Renal pelvis (tissue), 12 donors: ENCODE measurements around the gene CREBL2. TPM values are rescaled to one million over a fixed set of nuclear protein-coding genes. Genes with fewer than 3 reads are reported as not detected.
"Not testable (repeated sequence)": the region's sequence is repeated elsewhere in the genome, so short reads cannot be mapped to it uniquely, and the experiment has no call there.

ENCODE experiments used
- DNase-seq: peaks from one replicate; pipeline ENCODE4 v3.0.0-alpha.2; 2013
- long read RNA-seq, 16 experiments: transcript quantifications; one replicate each; lab custom pipeline, GENCODE V29; 2026
- polyA plus RNA-seq, 3 donors: library from polyadenylated mRNA; unstranded; fragments of 120-200 nt; gene quantifications; one replicate each; pipeline ENCODE4 v1.2.1, GENCODE V29; 2013; ENCODE audit not compliant: insufficient read length in 3 of 3

CREBL2 gene, protein sequence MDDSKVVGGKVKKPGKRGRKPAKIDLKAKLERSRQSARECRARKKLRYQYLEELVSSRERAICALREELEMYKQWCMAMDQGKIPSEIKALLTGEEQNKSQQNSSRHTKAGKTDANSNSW
- polyA plus RNA-seq = 10 to 100 TPM; 29.4 to 35.4 (median 31.1) TPM
- long read RNA-seq, donor 1, transcript CREBL2-201 (4 exons, 3,754 nt) = major isoform, 18 of 18 reads
- long read RNA-seq, donor 1, partial matches to known transcripts = 0 of 18 reads
- long read RNA-seq, donor 1, other reads (novel, unspliced or antisense) = 0 of 18 reads
- long read RNA-seq, donor 2, transcript CREBL2-201 (4 exons, 3,754 nt) = major isoform, 16 of 16 reads
- long read RNA-seq, donor 2, partial matches to known transcripts = 0 of 16 reads
- long read RNA-seq, donor 2, other reads (novel, unspliced or antisense) = 0 of 16 reads
- long read RNA-seq, donor 3, transcript CREBL2-201 (4 exons, 3,754 nt) = major isoform, 15 of 15 reads
- long read RNA-seq, donor 3, partial matches to known transcripts = 0 of 15 reads
- long read RNA-seq, donor 3, other reads (novel, unspliced or antisense) = 0 of 15 reads
- long read RNA-seq, donor 4, transcript CREBL2-201 (4 exons, 3,754 nt) = major isoform, 16 of 16 reads
- long read RNA-seq, donor 4, partial matches to known transcripts = 0 of 16 reads
- long read RNA-seq, donor 4, other reads (novel, unspliced or antisense) = 0 of 16 reads
- long read RNA-seq, donor 5, transcript CREBL2-201 (4 exons, 3,754 nt) = major isoform, 6 of 16 reads
- long read RNA-seq, donor 5, partial matches to known transcripts = 10 of 16 reads
- long read RNA-seq, donor 5, other reads (novel, unspliced or antisense) = 0 of 16 reads
- long read RNA-seq, donor 6, transcript CREBL2-201 (4 exons, 3,754 nt) = major isoform, 8 of 8 reads
- long read RNA-seq, donor 6, partial matches to known transcripts = 0 of 8 reads
- long read RNA-seq, donor 6, other reads (novel, unspliced or antisense) = 0 of 8 reads
- long read RNA-seq, donor 7, transcript CREBL2-201 (4 exons, 3,754 nt) = major isoform, 16 of 16 reads
- long read RNA-seq, donor 7, partial matches to known transcripts = 0 of 16 reads
- long read RNA-seq, donor 7, other reads (novel, unspliced or antisense) = 0 of 16 reads
- long read RNA-seq, donor 8, transcript CREBL2-201 (4 exons, 3,754 nt) = major isoform, 8 of 8 reads
- long read RNA-seq, donor 8, partial matches to known transcripts = 0 of 8 reads
- long read RNA-seq, donor 8, other reads (novel, unspliced or antisense) = 0 of 8 reads
- long read RNA-seq, donor 9, transcript CREBL2-201 (4 exons, 3,754 nt) = major isoform, 18 of 18 reads
- long read RNA-seq, donor 9, partial matches to known transcripts = 0 of 18 reads
- long read RNA-seq, donor 9, other reads (novel, unspliced or antisense) = 0 of 18 reads
- long read RNA-seq, donor 10, transcript CREBL2-201 (4 exons, 3,754 nt) = major isoform, 14 of 19 reads
- long read RNA-seq, donor 10, partial matches to known transcripts = 5 of 19 reads
- long read RNA-seq, donor 10, other reads (novel, unspliced or antisense) = 0 of 19 reads
- long read RNA-seq, donor 11, transcript CREBL2-201 (4 exons, 3,754 nt) = major isoform, 13 of 13 reads
- long read RNA-seq, donor 11, partial matches to known transcripts = 0 of 13 reads
- long read RNA-seq, donor 11, other reads (novel, unspliced or antisense) = 0 of 13 reads
- long read RNA-seq, donor 12, transcript CREBL2-201 (4 exons, 3,754 nt) = major isoform, 23 of 23 reads
- long read RNA-seq, donor 12, partial matches to known transcripts = 0 of 23 reads
- long read RNA-seq, donor 12, other reads (novel, unspliced or antisense) = 0 of 23 reads
- long read RNA-seq, donor 13, transcript CREBL2-201 (4 exons, 3,754 nt) = major isoform, 7 of 7 reads
- long read RNA-seq, donor 13, partial matches to known transcripts = 0 of 7 reads
- long read RNA-seq, donor 13, other reads (novel, unspliced or antisense) = 0 of 7 reads
- long read RNA-seq, donor 14 = 0 reads
- long read RNA-seq, donor 15, transcript CREBL2-201 (4 exons, 3,754 nt) = major isoform, 20 of 20 reads
- long read RNA-seq, donor 15, partial matches to known transcripts = 0 of 20 reads
- long read RNA-seq, donor 15, other reads (novel, unspliced or antisense) = 0 of 20 reads
- long read RNA-seq, donor 16, transcript CREBL2-201 (4 exons, 3,754 nt) = major isoform, 14 of 14 reads
- long read RNA-seq, donor 16, partial matches to known transcripts = 0 of 14 reads
- long read RNA-seq, donor 16, other reads (novel, unspliced or antisense) = 0 of 14 reads

DNA sequence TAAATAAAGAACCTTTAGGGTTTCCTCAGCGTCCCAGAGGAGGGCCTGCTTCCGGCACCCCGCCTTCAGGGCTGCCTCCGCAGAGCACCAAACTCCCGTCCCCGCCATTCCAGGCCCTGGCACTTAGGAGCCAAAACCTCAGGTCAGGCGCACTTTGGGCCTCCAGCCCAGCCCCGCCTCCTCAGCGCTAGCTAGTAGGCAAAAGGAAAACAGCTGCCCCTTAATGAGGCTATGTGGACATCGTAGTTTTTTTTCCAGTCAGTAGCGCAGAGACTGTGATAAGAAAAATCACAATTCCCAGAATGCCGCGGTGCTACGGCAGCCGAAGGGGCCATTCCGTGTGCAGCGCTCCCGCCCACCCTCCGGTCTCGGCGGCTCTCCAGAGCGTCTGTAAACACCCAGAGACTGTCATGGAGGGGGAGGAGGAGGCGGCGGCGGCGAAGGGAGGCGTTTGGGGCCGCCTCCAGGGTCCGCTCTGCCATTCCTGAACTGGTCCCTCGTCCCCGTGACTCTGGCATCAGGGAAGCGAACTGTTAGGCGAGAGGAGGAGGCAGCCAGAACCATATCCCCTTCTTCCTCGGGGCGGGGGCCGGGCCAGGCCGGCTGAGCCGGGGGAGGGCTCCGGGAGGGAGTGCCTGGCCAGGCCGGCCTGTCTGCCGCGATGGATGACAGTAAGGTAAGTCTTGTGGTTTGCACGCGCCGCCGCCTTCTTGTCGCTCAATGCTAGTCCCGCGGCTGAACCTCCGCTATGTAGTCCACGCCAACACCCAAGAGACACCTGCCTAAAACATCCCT, at the start of gene CREBL2:
CREBL2 (plus strand) TSS at position 365 of the 795 bp plus-strand sequence; CDS start at position 662, 297 bp downstream.
- DNase-seq = peak; percentile 96

DNA sequence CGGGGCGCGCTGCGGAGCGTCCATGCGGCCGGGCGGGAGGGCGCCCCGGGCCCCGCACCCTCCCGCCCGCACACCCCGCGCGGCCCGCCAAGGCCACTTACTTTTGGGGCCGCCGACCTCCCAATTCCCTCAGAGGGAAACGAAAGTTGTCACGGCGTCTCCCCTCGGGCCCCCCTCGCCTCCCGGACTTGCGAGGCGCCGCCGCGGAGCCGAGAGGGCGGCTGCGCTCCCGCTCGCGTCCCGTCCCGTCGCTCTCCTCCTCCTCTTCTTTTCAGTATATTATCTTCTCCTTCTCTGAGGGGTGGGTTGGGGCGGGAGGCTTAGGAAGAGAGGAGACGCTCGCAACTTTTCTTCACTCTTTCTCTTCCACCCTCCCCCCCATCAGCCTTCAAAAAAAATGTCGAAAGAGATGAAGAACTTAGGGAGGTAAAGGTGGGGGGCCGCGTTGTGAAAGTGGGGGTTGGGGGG, 49.6 kb upstream of the CREBL2 start:
- peak; percentile 26 for DNase-seq

DNA sequence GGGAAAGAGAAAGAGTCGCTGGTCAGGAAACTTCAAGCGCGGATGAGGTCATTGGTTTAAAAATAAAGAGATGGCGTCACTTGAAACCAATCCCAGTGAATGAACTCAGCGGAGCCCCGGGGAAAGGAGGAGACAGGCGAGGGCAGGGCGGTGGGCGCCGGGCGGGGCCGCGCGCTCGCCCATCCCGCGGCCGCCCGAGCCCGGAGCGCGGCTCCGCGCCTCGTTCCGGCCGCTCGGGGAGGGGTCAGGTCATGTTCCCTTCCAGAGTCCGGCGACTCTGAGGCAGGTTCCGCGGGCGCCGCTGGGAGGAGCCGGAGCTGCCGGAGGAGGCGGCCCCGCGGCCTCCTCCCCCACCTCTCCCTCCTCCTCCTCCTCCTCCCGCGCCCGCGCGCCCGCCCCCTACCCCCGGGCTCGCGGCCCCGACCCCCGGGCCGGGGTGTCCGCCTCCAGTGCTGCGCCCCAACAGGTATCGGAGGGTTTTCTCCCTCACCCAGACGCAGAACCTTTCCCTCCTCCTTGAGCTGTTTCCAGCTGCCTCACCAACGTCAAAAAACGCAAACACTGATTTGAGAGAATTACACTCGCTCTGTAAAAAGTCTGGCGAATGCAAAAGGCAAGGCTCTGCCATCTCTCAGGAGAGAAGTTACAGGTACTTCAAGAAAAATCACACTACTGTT, 49.0 kb upstream of the CREBL2 start, which contains the start of gene DUSP16:
DUSP16 (minus strand) TSS at position 279 of the 677 bp plus-strand sequence. CDS start 41,765 bp downstream, outside the sequence.
- peak; percentile 96 for DNase-seq

DNA sequence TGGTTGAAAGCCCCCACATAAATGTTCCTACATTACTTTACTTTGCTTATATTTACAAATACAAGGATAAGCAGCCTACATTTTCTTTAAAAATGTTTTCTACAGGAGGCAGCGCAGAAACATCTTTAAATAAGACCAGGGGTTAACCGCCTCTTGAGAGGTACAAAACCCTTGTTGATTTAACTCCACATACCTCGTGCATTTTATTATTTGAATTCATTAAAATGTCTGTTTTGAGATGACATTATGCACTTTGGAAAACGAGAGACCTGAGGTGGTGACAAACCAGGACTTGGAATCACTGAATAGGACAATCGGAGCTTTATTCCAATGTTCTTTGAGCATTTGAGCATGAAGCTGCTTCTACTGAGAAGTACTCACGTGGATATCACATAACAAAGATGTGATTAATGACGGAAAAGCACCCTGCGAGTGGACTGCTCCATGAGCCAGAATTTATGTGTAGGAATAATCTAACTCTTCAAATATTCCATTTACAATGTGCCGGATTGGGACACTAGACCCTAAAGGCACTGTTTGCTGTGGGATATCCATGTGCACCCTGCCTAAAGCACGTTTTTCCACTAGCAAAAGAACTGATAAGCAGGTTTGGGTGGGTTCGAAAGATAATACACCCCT, 48.3 kb upstream of the CREBL2 start:
- DNase-seq = peak; percentile 58

DNA sequence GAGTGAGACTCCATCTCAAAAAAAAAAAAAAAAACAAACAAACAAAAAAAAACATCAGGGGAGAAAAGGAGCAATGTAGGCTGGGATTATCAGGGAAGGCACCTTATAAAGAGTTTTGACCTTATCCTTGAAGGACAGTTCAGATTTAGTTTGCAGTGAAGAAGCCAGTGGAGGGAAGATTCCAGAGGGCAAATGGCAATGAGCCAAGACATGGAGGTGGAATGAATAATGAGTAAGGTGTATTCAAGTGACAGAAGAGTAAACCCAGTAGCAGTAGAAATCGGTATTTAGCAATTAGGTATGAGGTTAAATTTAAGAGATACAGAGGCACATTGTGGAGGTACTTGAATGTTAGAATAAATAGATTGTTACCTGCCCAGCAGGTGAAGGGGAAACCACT, 46.8 kb upstream of the CREBL2 start:
- DNase-seq = no peak

DNA sequence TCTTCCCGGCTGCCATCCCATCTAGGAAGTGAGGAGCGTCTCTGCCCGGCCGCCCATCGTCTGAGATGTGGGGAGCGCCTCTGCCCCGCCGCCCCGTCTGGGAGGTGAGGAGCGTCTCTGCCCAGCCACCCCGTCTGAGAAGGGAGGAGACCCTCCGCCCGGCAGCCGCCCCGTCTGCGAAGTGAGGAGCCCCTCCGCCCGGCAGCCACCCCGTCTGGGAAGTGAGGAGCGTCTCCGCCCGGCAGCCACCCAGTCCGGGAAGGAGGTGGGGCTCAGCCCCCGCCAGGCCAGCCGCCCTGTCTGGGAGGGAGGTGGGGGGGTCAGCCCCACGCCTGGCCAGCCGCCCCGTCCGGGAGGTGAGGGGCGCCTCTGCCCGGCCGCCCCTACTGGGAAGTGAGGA, 45.7 kb upstream of the CREBL2 start:
- not testable (repeated sequence) for DNase-seq

DNA sequence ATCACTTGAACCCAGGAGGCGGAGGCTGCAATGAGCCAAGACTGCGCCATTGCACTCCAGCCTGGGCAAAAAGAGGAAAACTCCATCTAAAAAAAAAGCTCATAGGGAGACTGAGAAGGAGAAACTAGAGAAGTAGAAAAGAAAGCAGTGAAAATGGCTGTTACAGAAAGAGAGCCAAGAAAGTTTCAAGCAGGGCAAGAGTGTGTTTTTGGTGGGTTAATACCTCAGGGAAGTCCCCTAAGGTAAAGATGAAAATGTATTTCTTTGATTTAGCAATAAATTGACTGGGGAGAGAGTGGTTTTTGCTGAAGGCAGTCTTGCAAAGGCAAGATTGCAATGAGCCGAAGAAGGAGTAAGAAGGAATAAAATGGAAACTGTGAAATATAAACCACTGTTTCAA, 39.0 kb upstream of the CREBL2 start:
- no peak for DNase-seq

DNA sequence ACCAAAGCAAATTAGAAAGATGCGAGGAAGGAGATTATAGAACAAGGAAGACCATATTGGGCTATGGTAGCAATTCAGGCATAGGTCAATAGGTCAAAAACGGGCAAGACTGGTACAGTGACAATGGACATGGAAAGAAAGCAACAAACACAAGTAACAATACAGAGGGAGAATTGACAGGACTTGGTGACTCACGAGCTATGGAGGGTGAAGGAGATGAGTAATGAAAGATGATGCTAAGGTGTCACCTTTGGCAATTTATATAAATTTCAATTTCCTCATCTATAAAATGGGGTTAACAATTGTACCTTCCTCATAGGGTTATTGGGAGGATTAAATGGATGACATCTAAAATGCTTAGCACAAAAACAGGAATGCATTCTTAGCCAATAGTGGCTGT, 33.9 kb upstream of the CREBL2 start:
- DNase-seq = no peak

DNA sequence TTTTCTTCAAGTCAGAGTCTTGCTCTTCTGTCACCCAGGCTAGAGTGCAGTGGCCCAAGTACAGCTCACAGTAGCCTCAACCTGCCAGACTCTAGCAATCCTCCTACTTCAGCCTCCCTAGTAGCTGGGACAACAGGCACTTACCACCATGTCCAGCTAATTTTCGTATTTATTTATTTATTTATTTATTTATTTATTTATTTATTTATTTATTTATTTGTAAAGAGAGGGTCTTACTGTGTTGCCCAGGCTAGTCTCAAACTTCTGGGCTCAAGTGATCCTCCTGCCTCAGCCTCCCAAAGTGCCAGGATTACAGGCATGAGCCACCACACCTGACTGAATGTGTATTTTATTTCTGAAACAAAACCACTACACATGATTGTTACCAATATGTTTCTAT, 31.0 kb upstream of the CREBL2 start:
- not testable (repeated sequence) for DNase-seq

DNA sequence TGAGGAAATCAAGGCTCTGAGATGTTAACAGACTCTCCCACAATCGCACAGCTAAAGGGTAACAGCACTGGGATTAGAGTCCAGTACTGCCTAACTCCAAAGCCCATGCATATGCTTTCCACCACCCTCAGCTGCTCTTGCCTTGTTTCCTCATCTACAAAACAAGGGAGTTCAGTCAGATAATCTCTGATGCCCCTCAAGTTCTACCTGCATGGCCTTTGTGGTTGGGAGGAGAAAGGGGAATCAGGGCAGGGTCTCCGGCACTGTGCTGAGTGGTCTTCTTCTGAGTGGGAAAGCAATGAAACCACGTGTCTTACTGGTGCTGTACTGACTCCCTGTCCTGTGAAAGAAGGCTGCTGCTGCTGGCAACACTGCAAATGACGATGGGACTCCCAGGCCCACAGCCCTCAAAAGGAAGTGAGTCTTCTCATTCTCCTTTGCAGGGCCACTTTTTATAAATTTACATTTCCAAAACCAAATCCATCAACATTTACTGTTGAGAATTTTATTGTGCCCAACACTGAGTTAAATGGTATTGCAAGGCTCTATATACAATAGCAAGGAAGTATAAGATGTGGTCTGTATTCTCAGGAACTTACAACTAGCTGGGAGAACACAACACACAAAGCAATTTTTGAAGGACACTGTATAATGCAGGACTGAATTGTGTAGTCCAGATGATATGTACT, 29.3 kb upstream of the CREBL2 start:
- no peak for DNase-seq

DNA sequence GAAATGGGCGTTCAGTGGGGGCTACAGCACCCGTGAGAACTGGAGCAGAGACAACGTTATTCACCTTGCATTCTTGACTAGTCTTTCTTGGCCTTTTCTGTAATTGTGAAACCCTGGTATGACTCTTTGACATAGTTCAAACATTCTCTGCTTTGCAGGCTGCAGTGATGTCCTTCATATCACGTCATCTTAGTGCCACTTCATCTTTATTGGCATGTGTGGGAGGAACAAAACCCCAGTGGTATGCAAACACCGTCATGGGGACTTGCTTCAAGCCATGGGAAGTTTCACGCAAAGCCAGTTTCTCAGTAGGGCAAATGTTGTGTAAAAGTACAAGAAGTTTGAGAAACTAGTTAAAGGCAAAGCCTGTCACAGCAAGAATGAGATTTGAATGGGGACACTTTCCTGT, 28.8 kb upstream of the CREBL2 start:
- DNase-seq = no peak

DNA sequence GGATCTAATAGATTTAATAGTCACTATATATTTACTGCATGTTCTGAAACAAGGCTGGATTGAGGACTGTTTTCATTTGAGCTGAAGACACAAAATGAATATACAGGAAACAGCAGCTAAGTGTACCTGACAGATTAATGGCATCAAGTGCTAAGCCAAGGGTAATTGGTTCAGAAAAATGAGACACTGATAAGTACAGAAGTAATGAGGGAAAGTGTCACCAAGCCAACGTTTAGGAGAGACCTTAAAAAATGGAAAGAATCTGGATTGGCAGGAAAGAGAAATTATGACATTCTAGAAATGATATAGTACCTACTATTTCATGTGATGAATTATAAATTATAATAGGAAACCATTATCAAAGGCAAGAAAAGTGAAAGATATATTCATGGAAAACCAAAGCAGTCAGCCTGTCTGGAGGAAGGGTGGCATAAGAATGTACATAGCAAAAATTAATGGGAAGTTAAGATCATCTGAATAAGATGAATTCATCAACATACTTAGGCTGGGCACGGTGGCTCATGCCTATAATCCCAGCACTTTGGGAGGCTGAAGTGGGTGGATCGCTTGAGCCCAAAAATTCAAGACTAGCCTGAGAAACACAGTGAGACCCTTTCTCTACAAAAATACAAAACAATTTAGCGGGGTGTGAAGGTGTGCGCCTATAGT, 28.0 kb upstream of the CREBL2 start:
- DNase-seq = no peak

DNA sequence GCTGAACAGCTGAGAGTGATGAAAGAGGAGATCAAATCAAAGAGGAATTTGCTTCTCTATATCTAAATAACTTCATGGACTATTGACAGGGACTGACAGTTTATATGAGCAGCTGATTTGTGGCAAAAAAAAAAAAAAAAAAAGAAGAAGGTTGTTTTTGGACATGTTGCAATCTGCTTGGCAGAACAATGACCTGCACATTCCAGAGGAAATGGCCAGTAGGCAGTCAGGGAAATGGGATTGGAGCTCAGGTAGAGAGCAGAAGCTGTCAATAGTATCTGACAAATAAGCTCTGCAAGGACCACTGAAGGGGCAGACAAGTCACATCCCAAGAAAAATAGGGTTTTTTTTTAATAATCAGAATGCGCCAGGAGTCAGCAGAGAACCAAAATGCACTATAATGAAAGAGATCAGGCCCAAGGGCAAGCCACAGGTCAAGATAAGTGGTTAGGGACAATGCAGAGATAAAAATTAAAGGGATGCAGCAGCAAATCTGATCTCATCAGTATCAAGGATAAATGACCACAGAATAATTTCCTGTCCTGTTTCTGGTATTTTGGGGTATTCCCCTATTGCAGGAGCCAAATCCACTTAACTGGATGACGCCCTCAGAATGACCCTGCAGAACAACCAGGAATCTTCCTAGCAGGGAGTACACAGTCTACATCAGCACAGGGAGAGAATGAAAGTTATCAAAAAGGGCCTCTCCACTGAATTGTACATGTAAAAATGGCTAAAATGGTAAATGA, 26.4 kb upstream of the CREBL2 start:
- DNase-seq = no peak

DNA sequence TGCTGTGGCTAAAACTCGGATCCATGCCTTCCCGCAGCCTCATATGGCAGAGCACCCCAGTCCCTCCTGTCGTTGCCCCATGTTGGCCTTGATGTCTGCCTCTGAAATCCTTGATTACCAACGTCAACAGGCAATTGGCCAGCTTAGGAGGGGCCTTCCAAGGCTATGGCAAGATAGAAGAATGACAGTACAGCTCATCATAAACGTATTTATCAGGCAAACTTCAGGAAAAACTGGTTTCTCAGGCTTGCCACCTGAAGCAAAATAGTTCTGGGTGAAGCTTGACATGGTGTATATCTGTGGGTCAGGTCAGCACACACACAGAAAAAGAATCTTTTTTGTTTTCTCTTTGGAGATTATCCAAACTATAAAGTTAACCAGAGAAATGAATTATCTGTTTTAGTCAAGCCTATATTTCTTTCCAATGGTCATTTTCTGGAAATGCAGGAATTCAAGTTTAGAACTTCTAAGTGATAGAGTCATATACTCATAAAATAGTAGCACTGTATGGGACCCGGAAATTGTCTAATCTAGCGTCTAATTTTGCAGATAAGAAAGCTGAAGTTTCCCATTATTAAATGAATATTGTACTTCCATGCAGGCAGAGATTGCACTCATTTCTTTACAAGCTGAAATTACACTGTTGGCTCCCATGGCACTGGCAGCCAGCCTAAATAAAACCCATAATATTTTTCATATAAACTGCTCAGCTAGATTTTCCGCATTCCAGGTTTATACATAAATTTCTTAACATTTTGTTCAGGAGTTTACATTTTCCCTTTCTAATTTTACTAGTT, 24.6 kb upstream of the CREBL2 start:
- no peak for DNase-seq

DNA sequence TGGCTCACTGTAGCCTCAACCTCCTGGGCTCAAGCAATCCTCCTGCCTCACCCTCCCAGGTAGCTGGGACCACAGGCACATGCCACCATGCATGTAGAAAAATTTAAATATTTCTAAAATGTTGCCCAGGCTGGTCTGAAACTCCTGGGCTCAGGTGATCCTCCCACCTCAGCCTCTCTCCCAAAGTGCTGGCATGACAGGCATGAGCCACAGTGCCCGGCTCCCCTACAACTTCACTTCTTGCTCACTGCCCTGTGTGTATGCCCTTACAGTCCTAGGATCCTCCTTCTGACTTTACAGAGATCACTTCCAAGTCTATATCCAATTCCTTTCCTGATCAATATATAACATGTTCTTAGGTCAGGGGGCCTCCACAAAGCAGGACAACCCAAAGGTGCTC, 23.8 kb upstream of the CREBL2 start:
- DNase-seq = no peak
